BE2C (cell line): ENCODE data around the gene DEDD2.
A peak's percentile ranks its signal among the peaks of the same experiment; 100 is the strongest.

ENCODE experiments used
- DNase-seq: peaks from one replicate; pipeline ENCODE4 v3.0.0-alpha.2; 2020
- H3K27me3 ChIP-seq: fragments of 250-450 bp; sonication (Bioruptor Pico); 2 replicates; pipeline ENCODE4 v1.5.1; 2020; ENCODE audit warnings: mild to moderate bottlenecking
- H3K36me3 ChIP-seq: fragments of 250-450 bp; sonication (Bioruptor Pico); 2 replicates; pipeline ENCODE4 v1.5.1; 2020; ENCODE audit warnings: mild to moderate bottlenecking
- H3K4me1 ChIP-seq: fragments of 250-450 bp; sonication (Bioruptor Pico); 2 replicates; pipeline ENCODE4 v1.5.1; 2020
- H3K4me3 ChIP-seq: 2 replicates; pipeline ENCODE4 v1.5.1; 2011; ENCODE audit warnings: low read depth, low read length
- H3K9me3 ChIP-seq: fragments of 250-450 bp; sonication (Bioruptor Pico); 2 replicates; pipeline ENCODE4 v1.5.1; 2020
- CTCF ChIP-seq: IDR thresholded peaks from 2 replicates; pipeline ENCODE4 v1.5.1; 2012; ENCODE audit warnings: mild to moderate bottlenecking, low read depth, low read length

Gene DEDD2

DNA sequence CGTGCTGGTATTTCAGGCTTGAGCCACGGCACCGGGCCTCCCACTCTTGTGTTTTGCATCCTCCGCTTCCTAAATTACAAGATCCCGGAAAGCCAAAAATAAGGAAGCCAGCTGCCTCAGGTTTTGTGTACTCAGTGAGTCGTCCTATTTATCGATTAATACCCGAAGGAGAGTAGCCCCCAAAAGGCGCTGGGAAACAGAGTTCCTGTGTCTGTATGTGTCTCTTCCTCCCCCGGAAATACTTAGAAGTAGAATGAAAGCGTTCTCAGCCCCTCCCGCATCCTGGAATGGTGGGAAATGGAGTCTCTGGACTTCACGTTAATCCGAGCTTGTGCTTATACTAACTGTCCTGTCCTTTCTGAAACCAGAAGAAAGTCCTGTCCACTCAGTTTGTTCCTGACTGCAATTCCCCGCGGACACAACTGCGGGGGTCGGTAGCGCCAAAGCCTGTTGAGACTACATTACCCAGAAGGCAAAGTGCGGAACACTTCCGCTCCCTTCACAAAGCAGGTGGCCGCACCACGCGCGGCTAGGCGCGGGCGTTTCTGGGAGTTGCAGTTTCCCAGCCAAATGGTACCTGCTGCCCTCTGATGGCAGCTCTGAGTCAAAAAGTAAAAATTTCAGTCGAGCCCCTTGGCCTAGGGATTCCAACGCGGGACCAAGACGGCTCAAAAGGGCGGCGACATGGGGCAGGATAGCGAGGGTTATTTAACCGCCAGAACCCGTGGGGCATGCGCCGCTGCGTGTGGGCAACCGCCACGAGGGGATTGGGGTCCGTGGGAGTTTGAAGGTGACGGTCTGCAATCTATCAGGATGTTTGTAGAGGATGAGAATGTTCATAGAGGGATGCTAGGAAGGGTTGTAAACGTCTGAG is 27.1 kb upstream of the DEDD2 start:
- peak overlapping the region; percentile 87 for H3K4me3 ChIP-seq
- DNase-seq, result peak; percentile 94
- H3K27me3 ChIP-seq, result no peaks in the 10 kb centered on the region
- peaks cover 10% of the 10 kb centered on the region for H3K4me1 ChIP-seq
- peaks cover 18% of the 10 kb centered on the region for H3K36me3 ChIP-seq
- TF ChIP-seq CTCF, result peak; percentile 69
- H3K9me3 ChIP-seq, result no peaks in the 10 kb centered on the region

- Histone ChIP-seq H3K4me1 (peaks cover 10% of the 10 kb centered on the region), H3K9me3 (no peaks in the 10 kb centered on the region), H3K4me3 (peak within 1 kb of the TSS; percentile 87), H3K36me3 (peaks cover 9% of the 10 kb centered on the region), H3K27me3 (no peaks in the 10 kb centered on the region)
- peak; percentile 98 for DNase-seq
- no peak for TF ChIP-seq CTCF
Measured at GRCh38 chr19:42242512-42243409, 25.3 kb upstream of the DEDD2 start, which contains the start of gene GSK3A. Gene GSK3A, minus strand, starts transcription at chr19:42242602. Its CDS starts 137 bp downstream, at chr19:42242465.

GRCh38 chr19:42242069-42242511 is 24.6 kb upstream of the DEDD2 start:
- DNase-seq, result no peak
- Histone ChIP-seq H3K9me3 (no peaks in the 10 kb centered on the region), H3K4me1 (peaks cover 10% of the 10 kb centered on the region)

DNA sequence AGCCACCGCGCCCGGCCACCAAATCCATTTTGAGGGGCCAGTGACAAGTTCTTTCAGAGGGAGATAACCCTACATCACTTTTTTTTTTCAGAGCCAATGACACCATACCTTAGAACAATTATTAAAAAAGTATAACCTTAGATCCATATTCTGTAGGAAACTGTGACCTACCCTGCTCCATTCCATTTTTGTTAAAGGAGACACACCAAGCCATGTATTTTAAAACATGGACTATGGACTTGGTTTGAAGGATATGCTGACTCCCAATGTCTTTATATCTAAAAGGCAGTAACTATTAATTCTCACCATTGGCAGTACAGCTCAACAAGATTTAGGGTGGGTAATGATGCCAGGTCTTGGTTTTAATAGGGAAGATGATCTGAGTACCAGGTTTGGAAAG is 23.8 kb upstream of the DEDD2 start:
- peaks cover 6% of the 10 kb centered on the region for H3K4me1 ChIP-seq
- H3K4me3 ChIP-seq, result peak overlapping the region; percentile 71
- no peak for DNase-seq
- H3K36me3 ChIP-seq, result peaks cover 14% of the 10 kb centered on the region
- no peak for TF ChIP-seq CTCF
- H3K9me3 ChIP-seq, result no peaks in the 10 kb centered on the region
- no peaks in the 10 kb centered on the region for H3K27me3 ChIP-seq

More at GRCh38 chr19:42242069-42242511, 24.6 kb upstream of the DEDD2 start:
- H3K36me3 ChIP-seq, result peaks cover 9% of the 10 kb centered on the region
- TF ChIP-seq CTCF, result no peak
- peak overlapping the region; percentile 71 for H3K4me3 ChIP-seq
- H3K27me3 ChIP-seq, result no peaks in the 10 kb centered on the region

DNA sequence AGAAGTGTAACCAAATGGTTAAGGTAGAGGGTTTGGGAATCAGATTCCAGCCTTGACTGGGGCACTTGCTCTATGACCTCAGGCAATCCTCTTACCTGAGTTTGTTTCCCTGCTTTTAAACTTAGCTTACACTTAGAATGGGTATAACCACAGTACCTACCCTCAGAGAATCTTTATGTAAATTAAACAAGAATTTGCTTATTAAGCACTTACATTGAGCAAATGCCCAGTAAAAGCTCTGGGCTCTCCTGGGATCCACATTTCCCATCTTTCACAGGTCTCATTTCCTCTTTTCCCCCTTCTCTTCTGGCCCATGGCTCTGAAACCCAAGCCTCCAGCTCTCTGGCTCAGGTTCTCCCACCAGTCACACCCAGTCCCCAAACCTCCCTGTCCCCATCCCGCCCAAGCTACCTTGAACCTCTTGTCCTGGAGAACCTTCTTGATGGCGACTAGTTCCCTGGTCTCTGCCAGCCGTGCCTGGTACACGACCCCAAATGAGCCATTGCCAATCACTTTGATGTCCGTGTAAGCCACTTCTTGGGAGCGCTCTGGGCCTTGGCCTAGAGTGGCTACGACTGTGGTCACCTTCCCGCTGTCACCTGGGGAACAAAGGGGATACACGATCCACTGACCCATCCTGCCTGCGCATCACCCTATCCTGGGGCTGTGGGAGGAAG is 22.2 kb upstream of the DEDD2 start:
- no peaks in the 10 kb centered on the region for H3K27me3 ChIP-seq
- TF ChIP-seq CTCF, result no peak
- no peak for DNase-seq
- H3K9me3 ChIP-seq, result no peaks in the 10 kb centered on the region
- H3K4me3 ChIP-seq, result no peak overlapping the region
- peaks cover 26% of the 10 kb centered on the region for H3K36me3 ChIP-seq
- no peaks in the 10 kb centered on the region for H3K4me1 ChIP-seq
